Choroid plexus epithelial cell (primary cell): Measurements from ENCODE around the gene POLR1D.

Experiments used
- DNase-seq: peaks from one replicate; pipeline ENCODE4 v3.0.0-alpha.2; 2010; ENCODE audit warnings: low read depth
- H3K4me3 ChIP-seq: 2 replicates; pipeline ENCODE4 v1.5.1; 2011; ENCODE audit warnings: low read depth, mild to moderate bottlenecking, control low read depth, low read length, moderate library complexity
- CTCF ChIP-seq: conservative IDR thresholded peaks from 2 replicates; pipeline ENCODE4 v1.5.1; 2011; ENCODE audit warnings: low read depth, mild to moderate bottlenecking, control low read depth, inconsistent platforms, low read length, moderate library complexity

POLR1D gene

GRCh38 chr13:27665761-27666160 lies 44.1 kb downstream of the POLR1D start:
- no peak for TF ChIP-seq CTCF
- DNase-seq, result no peak
- H3K4me3 ChIP-seq, result no peak overlapping the region

GRCh38 chr13:27666951-27667350 lies 45.3 kb downstream of the POLR1D start:
- TF ChIP-seq CTCF, result no peak
- DNase-seq, result no peak
- no peak overlapping the region for H3K4me3 ChIP-seq

GRCh38 chr13:27667946-27668345 lies 46.3 kb downstream of the POLR1D start:
- no peak for TF ChIP-seq CTCF
- peak; percentile 44 for DNase-seq

GRCh38 chr13:27670861-27671260 lies 49.2 kb downstream of the POLR1D start:
- TF ChIP-seq CTCF, result no peak
- no peak for DNase-seq

More at GRCh38 chr13:27667946-27668345, 46.3 kb downstream of the POLR1D start:
- H3K4me3 ChIP-seq, result no peak overlapping the region

GRCh38 chr13:27672025-27672424 lies 50.3 kb downstream of the POLR1D start:
- no peak for DNase-seq
- TF ChIP-seq CTCF, result no peak

More at GRCh38 chr13:27670861-27671260, 49.2 kb downstream of the POLR1D start:
- H3K4me3 ChIP-seq, result no peak overlapping the region

More at GRCh38 chr13:27672025-27672424, 50.3 kb downstream of the POLR1D start:
- H3K4me3 ChIP-seq, result no peak overlapping the region
